ENCODE measurements around the gene CPNE5. TPM values are rescaled to one million over a fixed set of nuclear protein-coding genes. Genes with fewer than 3 reads are reported as not detected.

Gene CPNE5
- total RNA-seq (100 to 1,000 TPM in 1 of 2 donors, 10 to 100 TPM in 1; 97.8 to 137 TPM), polyA plus RNA-seq (ENCODE audit: insufficient read depth, low read depth, low replicate concordance) (44.2 TPM)
- long read RNA-seq, donor 1 = 0 reads
- long read RNA-seq, donor 2 = 0 reads

GRCh38 chr6:36838896-36839748 is at the start of gene CPNE5:
Gene CPNE5 (minus strand): TSS chr6:36839444. CDS start chr6:36839377, 67 bp downstream.
- Histone ChIP-seq H3K4me1 (peaks cover 27% of the 10 kb centered on the region), H3K27me3 (no peaks in the 10 kb centered on the region), H3K36me3 (ENCODE audit: low read depth, missing control alignments) (no peaks in the 10 kb centered on the region), H3K4me3 (peak within 1 kb of the TSS; percentile 53 to 72), H3K9me3 (no peaks in the 10 kb centered on the region), H3K27ac (peak within 1 kb of the TSS; percentile 71 to 87)
- TF ChIP-seq, protein P1, sequence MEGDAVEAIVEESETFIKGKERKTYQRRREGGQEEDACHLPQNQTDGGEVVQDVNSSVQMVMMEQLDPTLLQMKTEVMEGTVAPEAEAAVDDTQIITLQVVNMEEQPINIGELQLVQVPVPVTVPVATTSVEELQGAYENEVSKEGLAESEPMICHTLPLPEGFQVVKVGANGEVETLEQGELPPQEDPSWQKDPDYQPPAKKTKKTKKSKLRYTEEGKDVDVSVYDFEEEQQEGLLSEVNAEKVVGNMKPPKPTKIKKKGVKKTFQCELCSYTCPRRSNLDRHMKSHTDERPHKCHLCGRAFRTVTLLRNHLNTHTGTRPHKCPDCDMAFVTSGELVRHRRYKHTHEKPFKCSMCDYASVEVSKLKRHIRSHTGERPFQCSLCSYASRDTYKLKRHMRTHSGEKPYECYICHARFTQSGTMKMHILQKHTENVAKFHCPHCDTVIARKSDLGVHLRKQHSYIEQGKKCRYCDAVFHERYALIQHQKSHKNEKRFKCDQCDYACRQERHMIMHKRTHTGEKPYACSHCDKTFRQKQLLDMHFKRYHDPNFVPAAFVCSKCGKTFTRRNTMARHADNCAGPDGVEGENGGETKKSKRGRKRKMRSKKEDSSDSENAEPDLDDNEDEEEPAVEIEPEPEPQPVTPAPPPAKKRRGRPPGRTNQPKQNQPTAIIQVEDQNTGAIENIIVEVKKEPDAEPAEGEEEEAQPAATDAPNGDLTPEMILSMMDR (IDR thresholded peaks at IDR 0.05) = no peak
- WGBS, 2 donors = 11 to 15% methylated on average over 31 to 57 of the region's 57 CpGs
- intact Hi-C loops (cut with DNase I; ENCODE audit: low total_unique reads) = no loop called here
- DNase-seq = no peak

GRCh38 chr6:36888115-36888643 is 48.9 kb upstream of the CPNE5 start:
- no peaks in the 10 kb centered on the region for H3K36me3 ChIP-seq (ENCODE audit: low read depth, missing control alignments)
- H3K4me3 ChIP-seq = no peak overlapping the region
- H3K9me3 ChIP-seq = no peaks in the 10 kb centered on the region
- DNase-seq = no peak
- WGBS, 2 donors = 85 to 88% methylated on average over 7 of the region's 7 CpGs
- intact Hi-C loops (cut with DNase I; ENCODE audit: low total_unique reads) = loop anchor here (10.0 kb wide), 1 partner anchor 97 kb away; the partner anchor contains the start of gene MTCH1
- no peak for TF ChIP-seq POLR2A (IDR thresholded peaks at IDR 0.05)
- TF ChIP-seq, protein P1 (IDR thresholded peaks at IDR 0.05) = no peak
- no peaks in the 10 kb centered on the region for H3K27me3 ChIP-seq
- peaks cover 35% of the 10 kb centered on the region for H3K4me1 ChIP-seq
- peak overlapping the region in 1 of 2 donors; percentile 68 for H3K27ac ChIP-seq

DNA sequence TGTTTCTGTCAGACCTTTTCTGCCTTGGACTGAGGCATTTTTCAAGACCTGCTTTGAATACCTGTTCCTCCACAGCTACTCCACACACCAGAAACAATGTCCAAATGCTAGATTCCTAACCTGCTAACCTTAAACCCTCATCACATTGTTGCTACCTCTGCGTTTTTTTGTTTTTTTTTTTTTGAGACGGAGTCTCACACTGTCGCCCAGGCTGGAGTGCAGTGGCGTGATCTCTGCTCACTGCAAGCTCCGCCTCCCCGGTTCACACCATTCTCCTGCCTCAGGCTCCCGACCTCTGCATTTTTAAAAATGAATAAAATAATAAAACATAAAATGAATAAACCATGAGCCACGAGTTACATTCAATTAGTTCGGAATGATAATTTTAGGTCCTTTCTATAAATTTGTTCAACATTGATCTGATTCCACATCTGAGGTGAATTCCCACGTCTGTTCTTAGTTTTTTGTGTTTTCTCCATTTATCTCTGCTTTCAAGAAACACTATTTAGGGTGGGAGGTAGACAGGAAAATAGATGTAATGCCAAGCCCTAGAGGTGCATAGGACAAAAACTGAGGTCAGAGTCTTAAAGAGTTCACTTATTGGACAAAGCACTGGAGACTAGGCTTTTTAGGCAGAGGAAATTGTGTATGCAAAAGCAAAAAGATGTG is 47.8 kb upstream of the CPNE5 start:
- WGBS, 2 donors = 41 to 49% methylated on average over 10 of the region's 10 CpGs
- H3K4me3 ChIP-seq = peak overlapping the region in 1 of 2 donors; percentile 82
- peak overlapping the region; percentile 10 to 83 for H3K27ac ChIP-seq
- DNase-seq = no peak
- H3K4me1 ChIP-seq = peaks cover 35% of the 10 kb centered on the region
- H3K9me3 ChIP-seq = no peaks in the 10 kb centered on the region
- no peaks in the 10 kb centered on the region for H3K36me3 ChIP-seq (ENCODE audit: low read depth, missing control alignments)
- TF ChIP-seq, protein P1 (IDR thresholded peaks at IDR 0.05) = no peak
- TF ChIP-seq POLR2A (IDR thresholded peaks at IDR 0.05) = no peak
- no peaks in the 10 kb centered on the region for H3K27me3 ChIP-seq
- intact Hi-C loops (cut with DNase I; ENCODE audit: low total_unique reads) = loop anchor here (10.0 kb wide), 1 partner anchor 98 kb away; the partner anchor contains the start of gene MTCH1

- WGBS, 2 donors = 1 to 2% methylated on average over 24 to 48 of the region's 48 CpGs
- intact Hi-C loops (cut with DNase I; ENCODE audit: low total_unique reads) = loop anchor here (10.0 kb wide), 1 partner anchor 99 kb away; the partner anchor contains the start of gene MTCH1
These were observed 46.5 kb upstream of the CPNE5 start, which contains the start of gene C6orf89 for GRCh38 chr6:36885461-36886401. Gene C6orf89 (plus strand): TSS chr6:36885952. CDS start chr6:36899445, 13,493 bp downstream.

More at GRCh38 chr6:36885461-36886401, 46.5 kb upstream of the CPNE5 start, which contains the start of gene C6orf89:
- H3K27me3 ChIP-seq = no peaks in the 10 kb centered on the region
- peak; percentile 99 for DNase-seq
- TF ChIP-seq POLR2A (IDR thresholded peaks at IDR 0.05) = peak; percentile 32
- TF ChIP-seq, protein P1 (IDR thresholded peaks at IDR 0.05) = peak; percentile 82 to 98 (median 96)
- H3K4me3 ChIP-seq = peak within 1 kb of the TSS; percentile 82 to 85
- no peaks in the 10 kb centered on the region for H3K9me3 ChIP-seq
- peak within 1 kb of the TSS; percentile 83 to 88 for H3K27ac ChIP-seq
- no peaks in the 10 kb centered on the region for H3K36me3 ChIP-seq (ENCODE audit: low read depth, missing control alignments)
- peaks cover 35% of the 10 kb centered on the region for H3K4me1 ChIP-seq
